SK-N-SH treated with all-trans-retinoic acid at 6 μM for 48 hours (cell line): ENCODE data around the gene SVOP.

ENCODE experiments used
- ARNTL ChIP-seq: fragments of 450-650 bp; formaldehyde crosslinking; IDR thresholded peaks from 2 replicates; pipeline ENCODE4 v1.5.0; 2020; ENCODE audit warnings: low read depth, mild to moderate bottlenecking, moderate library complexity, borderline replicate concordance
- ISL1 ChIP-seq: fragments of 250-450 bp; sonication (Bioruptor Pico); IDR thresholded peaks from 2 replicates; pipeline ENCODE4 v2.1.2; 2022; ENCODE audit warnings: mild to moderate bottlenecking, moderate library complexity
- RARB ChIP-seq: fragments of 250-450 bp; sonication (Bioruptor Pico); IDR thresholded peaks from 2 replicates; pipeline ENCODE4 v1.8.0; 2021; ENCODE audit warnings: mild to moderate bottlenecking, moderate library complexity
- SNAI2 ChIP-seq: fragments of 250-450 bp; sonication (Bioruptor Pico); IDR thresholded peaks from 2 replicates; pipeline ENCODE4 v1.5.0; 2020; ENCODE audit warnings: mild to moderate bottlenecking, moderate library complexity
- TCF4 ChIP-seq: fragments of 250-450 bp; sonication (Bioruptor Pico); IDR thresholded peaks from 2 replicates; pipeline ENCODE4 v1.8.0; 2021; ENCODE audit warnings: mild to moderate bottlenecking, moderate library complexity, borderline replicate concordance
- ZFP3 ChIP-seq: fragments of 250-450 bp; sonication (Bioruptor Pico); IDR thresholded peaks from 2 replicates; pipeline ENCODE4 v1.5.0; 2020; ENCODE audit warnings: mild to moderate bottlenecking, moderate library complexity
- ZFP30 ChIP-seq: fragments of 450-650 bp; formaldehyde crosslinking; IDR thresholded peaks from 2 replicates; pipeline ENCODE4 v1.5.0; 2022; ENCODE audit warnings: mild to moderate bottlenecking, moderate library complexity
- ZNF565 ChIP-seq: fragments of 450-650 bp; formaldehyde crosslinking; conservative IDR thresholded peaks from 2 replicates; pipeline ENCODE4 v1.5.0; 2020; ENCODE audit warnings: low read depth, mild to moderate bottlenecking, moderate library complexity
- ZNF8 ChIP-seq: fragments of 450-650 bp; formaldehyde crosslinking; IDR thresholded peaks from 2 replicates; pipeline ENCODE4 v1.5.0; 2020; ENCODE audit warnings: mild to moderate bottlenecking, moderate library complexity
- TF ChIP-seq, protein P1 (sequence below): fragments of 250-450 bp; sonication (Bioruptor Pico); IDR thresholded peaks from 2 replicates; pipeline ENCODE4 v1.8.0; 2021; ENCODE audit warnings: low read depth, mild to moderate bottlenecking, moderate library complexity, borderline replicate concordance
- TF ChIP-seq, protein P2 (sequence below): fragments of 250-450 bp; sonication (Bioruptor Pico); IDR thresholded peaks from 2 replicates; pipeline ENCODE4 v1.8.0; 2020; ENCODE audit warnings: mild to moderate bottlenecking, moderate library complexity, borderline replicate concordance

DNA sequence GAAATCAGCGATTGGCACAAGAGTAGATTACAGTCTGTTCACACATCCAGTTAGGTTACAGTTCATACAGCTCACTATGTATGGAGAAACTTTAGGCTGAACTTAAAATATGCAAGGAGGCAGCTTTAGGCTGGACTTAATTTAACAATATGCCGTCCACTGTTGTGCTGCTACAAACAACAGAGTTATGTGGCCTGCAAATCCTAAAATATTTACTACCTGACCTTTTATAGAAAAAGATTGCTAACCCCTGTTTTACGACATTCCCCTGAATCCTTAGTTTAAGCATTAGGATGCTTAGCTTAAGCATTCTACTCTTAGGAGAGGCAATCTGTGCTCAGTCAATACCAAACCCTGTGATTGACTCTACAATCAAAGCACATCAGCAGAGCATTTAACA is 90.1 kb downstream of the SVOP start:
- TF ChIP-seq ZFP30 (CRISPR knock-in tag) (no peak), ZNF565 (CRISPR knock-in tag) (no peak), TCF4 (CRISPR knock-in tag) (no peak), ZFP3 (CRISPR knock-in tag) (no peak), ZNF8 (CRISPR knock-in tag) (no peak), ISL1 (CRISPR knock-in tag) (no peak), SNAI2 (CRISPR knock-in tag) (no peak), ARNTL (CRISPR knock-in tag) (no peak), RARB (CRISPR knock-in tag) (no peak)
- TF ChIP-seq, protein P1, sequence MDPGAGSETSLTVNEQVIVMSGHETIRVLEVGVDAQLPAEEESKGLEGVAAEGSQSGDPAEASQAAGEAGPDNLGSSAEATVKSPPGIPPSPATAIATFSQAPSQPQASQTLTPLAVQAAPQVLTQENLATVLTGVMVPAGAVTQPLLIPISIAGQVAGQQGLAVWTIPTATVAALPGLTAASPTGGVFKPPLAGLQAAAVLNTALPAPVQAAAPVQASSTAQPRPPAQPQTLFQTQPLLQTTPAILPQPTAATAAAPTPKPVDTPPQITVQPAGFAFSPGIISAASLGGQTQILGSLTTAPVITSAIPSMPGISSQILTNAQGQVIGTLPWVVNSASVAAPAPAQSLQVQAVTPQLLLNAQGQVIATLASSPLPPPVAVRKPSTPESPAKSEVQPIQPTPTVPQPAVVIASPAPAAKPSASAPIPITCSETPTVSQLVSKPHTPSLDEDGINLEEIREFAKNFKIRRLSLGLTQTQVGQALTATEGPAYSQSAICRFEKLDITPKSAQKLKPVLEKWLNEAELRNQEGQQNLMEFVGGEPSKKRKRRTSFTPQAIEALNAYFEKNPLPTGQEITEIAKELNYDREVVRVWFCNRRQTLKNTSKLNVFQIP (CRISPR knock-in tag): no peak
- TF ChIP-seq, protein P2, sequence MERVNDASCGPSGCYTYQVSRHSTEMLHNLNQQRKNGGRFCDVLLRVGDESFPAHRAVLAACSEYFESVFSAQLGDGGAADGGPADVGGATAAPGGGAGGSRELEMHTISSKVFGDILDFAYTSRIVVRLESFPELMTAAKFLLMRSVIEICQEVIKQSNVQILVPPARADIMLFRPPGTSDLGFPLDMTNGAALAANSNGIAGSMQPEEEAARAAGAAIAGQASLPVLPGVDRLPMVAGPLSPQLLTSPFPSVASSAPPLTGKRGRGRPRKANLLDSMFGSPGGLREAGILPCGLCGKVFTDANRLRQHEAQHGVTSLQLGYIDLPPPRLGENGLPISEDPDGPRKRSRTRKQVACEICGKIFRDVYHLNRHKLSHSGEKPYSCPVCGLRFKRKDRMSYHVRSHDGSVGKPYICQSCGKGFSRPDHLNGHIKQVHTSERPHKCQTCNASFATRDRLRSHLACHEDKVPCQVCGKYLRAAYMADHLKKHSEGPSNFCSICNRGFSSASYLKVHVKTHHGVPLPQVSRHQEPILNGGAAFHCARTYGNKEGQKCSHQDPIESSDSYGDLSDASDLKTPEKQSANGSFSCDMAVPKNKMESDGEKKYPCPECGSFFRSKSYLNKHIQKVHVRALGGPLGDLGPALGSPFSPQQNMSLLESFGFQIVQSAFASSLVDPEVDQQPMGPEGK: no peak
